Nephron (organoid): ENCODE measurements around the gene PLA2G4B.

Source experiments
- H3K27ac Mint-ChIP-seq, 3 experiments: 2 replicates each; pipeline ENCODE4 v1.8.0; 2020; ENCODE audit warnings: mixed read lengths in 3 of 3, mild to moderate bottlenecking in 2 of 3, moderate library complexity in 1 of 3
- H3K27me3 Mint-ChIP-seq: 2 replicates; pipeline ENCODE4 v1.8.0; 2021; ENCODE audit warnings: low read depth, mild to moderate bottlenecking, moderate library complexity, mixed read lengths
- H3K36me3 Mint-ChIP-seq: 2 replicates; pipeline ENCODE4 v1.8.0; 2020; ENCODE audit warnings: low read depth, mixed read lengths
- H3K4me1 Mint-ChIP-seq: 2 replicates; pipeline ENCODE4 v1.8.0; 2020; ENCODE audit warnings: mixed read lengths
- H3K4me3 Mint-ChIP-seq, 3 experiments: 2 replicates each; pipeline ENCODE4 v1.8.0; 2020; ENCODE audit warnings: mild to moderate bottlenecking in 3 of 3, mixed read lengths in 3 of 3, moderate library complexity in 2 of 3
- H3K9me3 Mint-ChIP-seq: 2 replicates; pipeline ENCODE4 v1.8.0; 2020; ENCODE audit warnings: mixed read lengths
- CTCF ChIP-seq, 3 experiments: fragments of 200-600 bp; sonication (generic); IDR thresholded peaks; one replicate each; pipeline ENCODE4 v1.5.0; 2021; ENCODE audit warnings: antibody characterized with exemption in 3 of 3; ENCODE audit not compliant: unreplicated experiment in 3 of 3

The PLA2G4B gene

GRCh38 chr15:41869770-41870688 is 31.4 kb downstream of the PLA2G4B start:
- peaks cover 5% of the 10 kb centered on the region for H3K4me1 Mint-ChIP-seq
- H3K4me3 Mint-ChIP-seq = no peak overlapping the region
- no peaks in the 10 kb centered on the region for H3K36me3 Mint-ChIP-seq
- no peak for TF ChIP-seq CTCF (IDR thresholded peaks at IDR 0.05; ENCODE audit: unreplicated experiment in 3 of 3)
- peak overlapping the region in 2 of 3 experiments; percentile 8 to 58 for H3K27ac Mint-ChIP-seq
- peaks cover 12% of the 10 kb centered on the region for H3K27me3 Mint-ChIP-seq
- no peaks in the 10 kb centered on the region for H3K9me3 Mint-ChIP-seq

GRCh38 chr15:41870689-41871081 is 32.0 kb downstream of the PLA2G4B start:
- Mint-ChIP-seq H3K4me3 (no peak overlapping the region), H3K27me3 (peaks cover 12% of the 10 kb centered on the region), H3K36me3 (no peaks in the 10 kb centered on the region), H3K9me3 (no peaks in the 10 kb centered on the region), H3K4me1 (peaks cover 5% of the 10 kb centered on the region), H3K27ac (peak overlapping the region in 2 of 3 experiments; percentile 8 to 58)
- TF ChIP-seq CTCF (IDR thresholded peaks at IDR 0.05; ENCODE audit: unreplicated experiment in 3 of 3) = no peak

- TF ChIP-seq CTCF (IDR thresholded peaks at IDR 0.05; ENCODE audit: unreplicated experiment in 3 of 3) = no peak
- H3K36me3 Mint-ChIP-seq = no peaks in the 10 kb centered on the region
- H3K4me1 Mint-ChIP-seq = peaks cover 5% of the 10 kb centered on the region
- H3K9me3 Mint-ChIP-seq = no peaks in the 10 kb centered on the region
- peaks cover 12% of the 10 kb centered on the region for H3K27me3 Mint-ChIP-seq
- no peak overlapping the region for H3K4me3 Mint-ChIP-seq
- H3K27ac Mint-ChIP-seq = no peak overlapping the region
Observed at GRCh38 chr15:41871175-41871905, 32.7 kb downstream of the PLA2G4B start.

- Mint-ChIP-seq H3K4me1 (peaks cover 5% of the 10 kb centered on the region), H3K27me3 (peaks cover 12% of the 10 kb centered on the region), H3K36me3 (no peaks in the 10 kb centered on the region), H3K4me3 (no peak overlapping the region), H3K27ac (no peak overlapping the region), H3K9me3 (no peaks in the 10 kb centered on the region)
- no peak for TF ChIP-seq CTCF (IDR thresholded peaks at IDR 0.05; ENCODE audit: unreplicated experiment in 3 of 3)
Observed at GRCh38 chr15:41872166-41872747, 33.6 kb downstream of the PLA2G4B start.

GRCh38 chr15:41873711-41874110 is 35.1 kb downstream of the PLA2G4B start:
- H3K9me3 Mint-ChIP-seq = no peaks in the 10 kb centered on the region
- TF ChIP-seq CTCF (IDR thresholded peaks at IDR 0.05; ENCODE audit: unreplicated experiment in 3 of 3) = no peak
- no peak overlapping the region for H3K27ac Mint-ChIP-seq
- H3K4me3 Mint-ChIP-seq = no peak overlapping the region
- peaks cover 10% of the 10 kb centered on the region for H3K4me1 Mint-ChIP-seq
- H3K27me3 Mint-ChIP-seq = peaks cover 12% of the 10 kb centered on the region
- no peaks in the 10 kb centered on the region for H3K36me3 Mint-ChIP-seq
